Left lung (tissue), 10 donors: ENCODE data around the gene NLRC5. TPM values are rescaled to one million over a fixed set of nuclear protein-coding genes. Genes with fewer than 3 reads are reported as not detected.
"Not testable (repeated sequence)": the region's sequence is repeated elsewhere in the genome, so short reads cannot be mapped to it uniquely, and the experiment has no call there.

Source experiments
- ATAC-seq: fragments of 200-7000 bp; cut with Tn5 transposase; one replicate; pipeline ENCODE4 v1.9.1; 2020; ENCODE audit warnings: moderate library complexity
- DNase-seq, 4 donors: peaks; one replicate each; pipeline ENCODE4 v3.0.0-alpha.2; 2013 to 2020
- H3K27ac ChIP-seq, 2 donors: fragments of 200-600 bp; sonication (generic) in 1 of 2; one replicate each; pipeline versions ENCODE4 v1.5.0 to v1.8.0; 2020 to 2021
- H3K27me3 ChIP-seq, 2 donors: fragments of 200-600 bp; sonication (generic) in 1 of 2; one replicate each; pipeline versions ENCODE4 v1.5.0 to v1.8.0; 2020 to 2021
- H3K36me3 ChIP-seq, 2 donors: fragments of 200-600 bp; sonication (generic) in 1 of 2; one replicate each; pipeline versions ENCODE4 v1.5.0 to v1.8.0; 2020 to 2021
- H3K4me1 ChIP-seq, 2 donors: fragments of 200-600 bp; one replicate each; pipeline ENCODE4 v1.8.0; 2021
- H3K4me3 ChIP-seq, 2 donors: fragments of 200-600 bp; sonication (generic) in 1 of 2; one replicate each; pipeline versions ENCODE4 v1.5.0 to v1.8.0; 2020 to 2021; ENCODE audit warnings: mild to moderate bottlenecking in 1 of 2
- H3K9me3 ChIP-seq, 2 donors: fragments of 200-600 bp; sonication (generic) in 1 of 2; one replicate each; pipeline versions ENCODE4 v1.5.0 to v1.8.0; 2020 to 2021
- intact Hi-C, 2 donors: fragments of 100-400 bp; cut with DNase I; formaldehyde crosslinking; loops; one replicate each; pipeline versions ENCODE4 v1.11.2 to v1.14.2; 2022
- polyA plus RNA-seq, 6 donors: library from polyadenylated mRNA; unstranded; fragments of 120-200 nt; gene quantifications; one replicate each; pipeline ENCODE4 v1.2.1, GENCODE V29; 2013; ENCODE audit not compliant: insufficient read length in 6 of 6
- total RNA-seq, 2 donors: library from RNA; stranded (reverse); fragmentation: NEBNext Ultra II Directional; extraction: Animal tissue kit (Norgen Biotek cat#: 25700); gene quantifications; one replicate each; pipeline ENCODE4 v1.2.1, GENCODE V29; 2021
- TF ChIP-seq, protein P1 (sequence below), 2 donors: fragments of 200-600 bp; sonication (generic) in 1 of 2; IDR thresholded peaks; one replicate each; pipeline versions ENCODE4 v1.5.0 to v1.8.0; 2021; ENCODE audit warnings: antibody characterized with exemption in 2 of 2
- donor health status: DM: no; HTN: yes; CAD: no.
- donor health status: DM: no; HTN: no; CAD: no.

Gene NLRC5
- total and polyA plus RNA-seq, 8 donors: 9.8 to 93.3 (median 12.9) TPM

DNA sequence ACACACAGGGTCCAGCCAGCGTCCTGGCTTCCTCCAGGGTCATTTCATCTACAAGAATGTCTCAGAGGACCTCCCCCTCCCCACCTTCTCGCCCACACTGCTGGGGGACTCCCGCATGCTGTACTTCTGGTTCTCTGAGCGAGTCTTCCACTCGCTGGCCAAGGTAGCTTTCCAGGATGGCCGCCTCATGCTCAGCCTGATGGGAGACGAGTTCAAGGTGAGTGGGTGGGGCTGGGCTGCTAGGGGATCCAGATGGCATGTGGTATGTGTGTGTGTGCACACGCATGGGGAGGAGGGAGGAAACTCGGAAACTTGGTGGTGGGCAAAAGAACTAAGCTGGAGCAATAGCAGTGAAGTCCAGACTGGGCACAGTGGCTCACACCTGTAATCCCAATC lies 16.1 kb upstream of the NLRC5 start:
- DNase-seq (no peak), ATAC-seq (no peak)
- Histone ChIP-seq H3K27me3 (no peaks in the 10 kb centered on the region), H3K4me1 (peaks cover 0 to 25% of the 10 kb centered on the region in 2 donors), H3K27ac (no peak overlapping the region), H3K9me3 (no peaks in the 10 kb centered on the region), H3K36me3 (no peaks in the 10 kb centered on the region), H3K4me3 (no peak overlapping the region)
- intact Hi-C loops: no loop called here
- TF ChIP-seq, protein P1, sequence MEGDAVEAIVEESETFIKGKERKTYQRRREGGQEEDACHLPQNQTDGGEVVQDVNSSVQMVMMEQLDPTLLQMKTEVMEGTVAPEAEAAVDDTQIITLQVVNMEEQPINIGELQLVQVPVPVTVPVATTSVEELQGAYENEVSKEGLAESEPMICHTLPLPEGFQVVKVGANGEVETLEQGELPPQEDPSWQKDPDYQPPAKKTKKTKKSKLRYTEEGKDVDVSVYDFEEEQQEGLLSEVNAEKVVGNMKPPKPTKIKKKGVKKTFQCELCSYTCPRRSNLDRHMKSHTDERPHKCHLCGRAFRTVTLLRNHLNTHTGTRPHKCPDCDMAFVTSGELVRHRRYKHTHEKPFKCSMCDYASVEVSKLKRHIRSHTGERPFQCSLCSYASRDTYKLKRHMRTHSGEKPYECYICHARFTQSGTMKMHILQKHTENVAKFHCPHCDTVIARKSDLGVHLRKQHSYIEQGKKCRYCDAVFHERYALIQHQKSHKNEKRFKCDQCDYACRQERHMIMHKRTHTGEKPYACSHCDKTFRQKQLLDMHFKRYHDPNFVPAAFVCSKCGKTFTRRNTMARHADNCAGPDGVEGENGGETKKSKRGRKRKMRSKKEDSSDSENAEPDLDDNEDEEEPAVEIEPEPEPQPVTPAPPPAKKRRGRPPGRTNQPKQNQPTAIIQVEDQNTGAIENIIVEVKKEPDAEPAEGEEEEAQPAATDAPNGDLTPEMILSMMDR (IDR thresholded peaks at IDR 0.05): no peak

DNA sequence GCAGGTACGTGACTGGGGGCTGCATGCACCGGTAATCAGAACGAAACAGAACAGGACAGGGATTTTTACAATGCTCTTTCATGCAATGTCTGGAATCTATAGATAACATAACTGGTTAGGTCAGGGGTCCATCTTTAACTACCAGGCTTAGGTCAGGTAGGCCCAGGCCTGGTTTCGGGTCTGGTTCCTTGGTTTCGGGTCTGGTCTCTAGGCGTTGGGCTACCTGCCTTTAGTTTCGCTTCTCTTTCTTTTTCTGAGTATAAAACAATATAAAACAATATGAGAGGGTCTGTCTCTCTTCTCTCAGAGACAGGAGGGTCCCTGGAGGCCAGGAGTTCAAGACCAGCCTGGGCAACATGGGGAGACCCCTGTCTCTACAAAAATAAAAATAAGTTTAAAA lies 15.5 kb upstream of the NLRC5 start:
- H3K4me3 ChIP-seq, ATAC-seq, H3K27me3 ChIP-seq, H3K9me3 ChIP-seq, intact Hi-C loops, H3K36me3 ChIP-seq, DNase-seq, H3K27ac ChIP-seq: not testable (repeated sequence)
- peaks cover 0 to 31% of the 10 kb centered on the region in 2 donors for H3K4me1 ChIP-seq

DNA sequence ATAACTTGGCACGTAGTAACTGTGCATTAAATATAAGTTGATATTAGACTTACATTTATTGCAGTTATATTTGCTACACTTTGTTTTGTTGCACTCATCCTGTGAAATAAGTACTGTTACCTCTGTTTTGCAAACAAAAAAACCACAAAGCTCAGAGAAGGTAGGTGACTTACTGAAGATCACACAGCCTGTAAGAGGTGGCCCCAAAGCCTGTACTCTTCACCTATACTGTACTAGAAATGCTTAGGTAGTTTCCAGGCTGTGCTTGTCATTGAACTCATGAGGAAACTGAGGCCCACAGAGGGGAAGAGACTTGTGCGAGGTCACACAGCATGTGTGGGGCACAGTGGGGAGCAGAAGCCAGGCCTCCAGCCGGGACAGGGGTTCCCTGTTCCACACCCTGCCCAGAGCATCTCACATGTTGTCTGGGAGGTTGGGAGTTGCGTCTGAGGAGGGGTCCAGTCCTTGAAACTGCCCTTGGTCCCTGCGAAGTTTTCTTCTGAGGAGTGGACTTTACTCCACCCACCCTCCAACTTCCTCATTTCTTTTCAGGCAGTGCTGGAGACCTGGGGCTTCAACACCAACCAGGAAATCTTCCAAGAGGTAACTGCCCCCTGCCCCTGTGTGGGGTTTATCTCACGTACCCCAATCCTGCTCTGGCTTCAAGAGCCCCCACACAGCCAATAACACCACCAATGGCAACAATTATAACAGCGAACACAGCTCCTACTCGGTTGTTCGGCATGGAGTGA lies 14.6 kb upstream of the NLRC5 start:
- DNase-seq: no peak
- ATAC-seq: no peak
- intact Hi-C loops: no loop called here
- no peaks in the 10 kb centered on the region for H3K27me3 ChIP-seq
- no peak overlapping the region for H3K27ac ChIP-seq
- no peaks in the 10 kb centered on the region for H3K9me3 ChIP-seq
- TF ChIP-seq, protein P1 (IDR thresholded peaks at IDR 0.05): no peak
- H3K4me3 ChIP-seq: no peak overlapping the region
- peaks cover 0 to 38% of the 10 kb centered on the region in 2 donors for H3K4me1 ChIP-seq
- no peaks in the 10 kb centered on the region for H3K36me3 ChIP-seq

DNA sequence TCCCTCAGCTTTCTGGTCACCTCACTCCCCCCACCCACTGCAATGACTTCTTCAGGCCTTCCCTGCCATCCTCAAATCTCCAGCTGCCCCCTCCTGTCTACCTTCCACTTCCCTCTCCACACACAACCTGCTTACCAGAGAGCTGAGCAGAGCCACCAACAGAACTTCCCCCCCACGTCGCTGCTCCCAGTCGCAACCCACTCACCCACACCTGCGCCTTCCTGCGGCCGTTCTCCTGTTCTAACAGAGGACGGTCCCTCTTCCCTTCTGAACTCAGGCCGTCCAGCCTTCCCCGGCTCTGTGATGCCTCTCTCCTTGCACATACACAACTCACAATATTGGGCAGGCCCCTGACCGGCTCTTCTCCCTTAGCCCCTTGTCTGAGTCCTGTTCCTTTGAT lies 13.6 kb upstream of the NLRC5 start:
- no peaks in the 10 kb centered on the region for H3K27me3 ChIP-seq
- H3K27ac ChIP-seq: no peak overlapping the region
- peaks cover 0 to 45% of the 10 kb centered on the region in 2 donors for H3K4me1 ChIP-seq
- DNase-seq (no peak), ATAC-seq (no peak)
- intact Hi-C loops: no loop called here
- no peaks in the 10 kb centered on the region for H3K9me3 ChIP-seq
- TF ChIP-seq, protein P1 (IDR thresholded peaks at IDR 0.05): no peak
- H3K4me3 ChIP-seq: no peak overlapping the region
- H3K36me3 ChIP-seq: no peaks in the 10 kb centered on the region

DNA sequence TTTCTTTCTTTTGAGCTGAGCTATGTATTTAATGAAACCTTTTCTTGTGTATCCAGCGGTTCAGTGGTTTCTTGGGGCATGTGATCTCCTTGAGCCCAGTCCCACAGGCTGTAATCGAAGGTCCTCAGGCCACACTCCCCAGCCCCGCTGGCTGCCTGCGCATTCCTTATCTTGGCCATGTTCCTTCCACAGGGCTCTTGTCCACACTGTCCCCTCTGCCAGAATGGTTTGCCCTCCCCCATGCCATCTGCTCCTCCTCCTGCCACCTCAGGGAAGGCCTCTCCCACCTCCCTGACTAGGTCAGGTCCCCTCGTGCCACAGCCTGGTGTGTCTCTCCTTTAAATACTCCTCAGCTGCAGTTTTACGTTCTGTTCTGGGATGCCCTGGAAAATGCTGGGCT lies 12.1 kb upstream of the NLRC5 start:
- Histone ChIP-seq H3K36me3 (peaks cover 0 to 7% of the 10 kb centered on the region in 2 donors), H3K4me3 (no peak overlapping the region), H3K4me1 (peaks cover 0 to 45% of the 10 kb centered on the region in 2 donors), H3K27ac (no peak overlapping the region), H3K9me3 (no peaks in the 10 kb centered on the region), H3K27me3 (no peaks in the 10 kb centered on the region)
- no peak for ATAC-seq
- no peak for DNase-seq
- intact Hi-C loops: no loop called here
- TF ChIP-seq, protein P1 (IDR thresholded peaks at IDR 0.05): no peak
